NK-92 treated with Interleukin-12 subunit alpha and Interleukin-12 subunit beta, amount 100 ng/mL, for 24 hours (cell line): ENCODE results near the gene TMEM200A.

Experiments
- DNase-seq: peaks from one replicate; lab custom pipeline; 2025; lab: John Stamatoyannopoulos, UW

The TMEM200A gene

GRCh38 chr6:130377915-130378314, 12.1 kb downstream of the TMEM200A start:
- no peak for DNase-seq

- DNase-seq, result no peak
Measured at GRCh38 chr6:130379223-130379622, 13.4 kb downstream of the TMEM200A start.

GRCh38 chr6:130381012-130381411, 15.2 kb downstream of the TMEM200A start:
- no peak for DNase-seq

GRCh38 chr6:130381459-130382380, 15.9 kb downstream of the TMEM200A start:
- DNase-seq, result no peak

GRCh38 chr6:130382872-130383490, 17.2 kb downstream of the TMEM200A start:
- no peak for DNase-seq

- DNase-seq, result no peak
Measured at GRCh38 chr6:130385064-130385695, 19.4 kb downstream of the TMEM200A start.

GRCh38 chr6:130389142-130389541, 23.3 kb downstream of the TMEM200A start:
- DNase-seq, result no peak

GRCh38 chr6:130390890-130391289, 25.1 kb downstream of the TMEM200A start:
- no peak for DNase-seq

GRCh38 chr6:130393306-130393705, 27.5 kb downstream of the TMEM200A start:
- DNase-seq, result no peak

GRCh38 chr6:130394246-130394645, 28.4 kb downstream of the TMEM200A start:
- DNase-seq, result no peak

GRCh38 chr6:130395164-130395563, 29.3 kb downstream of the TMEM200A start:
- DNase-seq, result no peak

GRCh38 chr6:130396722-130397121, 30.9 kb downstream of the TMEM200A start:
- no peak for DNase-seq

GRCh38 chr6:130405549-130405948, 39.7 kb downstream of the TMEM200A start:
- DNase-seq, result no peak

- no peak for DNase-seq
Measured at GRCh38 chr6:130407032-130407431, 41.2 kb downstream of the TMEM200A start.

GRCh38 chr6:130409418-130410100, 43.7 kb downstream of the TMEM200A start:
- no peak for DNase-seq

- no peak for DNase-seq
Measured at GRCh38 chr6:130411481-130411880, 45.7 kb downstream of the TMEM200A start.

- no peak for DNase-seq
Measured at GRCh38 chr6:130412556-130413290, 46.9 kb downstream of the TMEM200A start.

GRCh38 chr6:130417951-130418350, 52.1 kb downstream of the TMEM200A start:
- no peak for DNase-seq

- DNase-seq, result no peak
Measured at GRCh38 chr6:130420911-130421310, 55.1 kb downstream of the TMEM200A start.

GRCh38 chr6:130421585-130421984, 55.8 kb downstream of the TMEM200A start:
- no peak for DNase-seq

GRCh38 chr6:130423044-130423443, 57.2 kb downstream of the TMEM200A start:
- DNase-seq, result no peak

GRCh38 chr6:130424710-130425109, 58.9 kb downstream of the TMEM200A start:
- no peak for DNase-seq
